ENCODE measurements around the gene DAD1.
"Not testable (repeated sequence)": the region's sequence is repeated elsewhere in the genome, so short reads cannot be mapped to it uniquely, and the experiment has no call there.

The DAD1 gene

DNA sequence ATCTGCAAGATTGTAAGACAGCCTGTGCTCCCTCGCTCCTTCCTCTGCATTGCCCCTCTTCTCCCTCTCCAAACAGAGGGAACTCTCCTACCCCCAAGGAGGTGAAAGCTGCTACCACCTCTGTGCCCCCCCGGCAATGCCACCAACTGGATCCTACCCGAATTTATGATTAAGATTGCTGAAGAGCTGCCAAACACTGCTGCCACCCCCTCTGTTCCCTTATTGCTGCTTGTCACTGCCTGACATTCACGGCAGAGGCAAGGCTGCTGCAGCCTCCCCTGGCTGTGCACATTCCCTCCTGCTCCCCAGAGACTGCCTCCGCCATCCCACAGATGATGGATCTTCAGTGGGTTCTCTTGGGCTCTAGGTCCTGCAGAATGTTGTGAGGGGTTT, 37.4 kb downstream of the DAD1 start:
- no peak for DNase-seq

DNA sequence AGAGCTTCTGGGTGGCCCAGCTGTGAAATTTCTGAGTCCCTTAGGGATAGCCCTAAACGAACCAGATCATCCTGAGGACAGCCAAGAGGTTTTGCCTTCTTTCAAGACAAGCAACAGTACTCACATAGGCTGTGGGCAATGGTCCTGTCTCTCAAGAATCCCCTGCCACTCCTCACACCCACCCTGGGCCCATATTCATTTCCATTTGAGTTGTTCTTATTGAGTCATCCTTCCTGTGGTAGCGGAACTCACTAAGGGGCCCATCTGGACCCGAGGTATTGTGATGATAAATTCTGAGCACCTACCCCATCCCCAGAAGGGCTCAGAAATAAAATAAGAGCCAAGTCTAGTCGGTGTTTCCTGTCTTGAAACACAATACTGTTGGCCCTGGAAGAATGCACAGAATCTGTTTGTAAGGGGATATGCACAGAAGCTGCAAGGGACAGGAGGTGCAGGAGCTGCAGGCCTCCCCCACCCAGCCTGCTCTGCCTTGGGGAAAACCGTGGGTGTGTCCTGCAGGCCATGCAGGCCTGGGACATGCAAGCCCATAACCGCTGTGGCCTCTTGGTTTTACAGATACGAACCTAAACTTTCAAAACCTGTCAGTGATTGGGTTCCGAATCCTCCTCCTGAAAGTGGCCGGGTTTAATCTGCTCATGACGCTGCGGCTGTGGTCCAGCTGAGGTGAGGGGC, 38.9 kb downstream of the DAD1 start:
- DNase-seq = peak; percentile 5

DNA sequence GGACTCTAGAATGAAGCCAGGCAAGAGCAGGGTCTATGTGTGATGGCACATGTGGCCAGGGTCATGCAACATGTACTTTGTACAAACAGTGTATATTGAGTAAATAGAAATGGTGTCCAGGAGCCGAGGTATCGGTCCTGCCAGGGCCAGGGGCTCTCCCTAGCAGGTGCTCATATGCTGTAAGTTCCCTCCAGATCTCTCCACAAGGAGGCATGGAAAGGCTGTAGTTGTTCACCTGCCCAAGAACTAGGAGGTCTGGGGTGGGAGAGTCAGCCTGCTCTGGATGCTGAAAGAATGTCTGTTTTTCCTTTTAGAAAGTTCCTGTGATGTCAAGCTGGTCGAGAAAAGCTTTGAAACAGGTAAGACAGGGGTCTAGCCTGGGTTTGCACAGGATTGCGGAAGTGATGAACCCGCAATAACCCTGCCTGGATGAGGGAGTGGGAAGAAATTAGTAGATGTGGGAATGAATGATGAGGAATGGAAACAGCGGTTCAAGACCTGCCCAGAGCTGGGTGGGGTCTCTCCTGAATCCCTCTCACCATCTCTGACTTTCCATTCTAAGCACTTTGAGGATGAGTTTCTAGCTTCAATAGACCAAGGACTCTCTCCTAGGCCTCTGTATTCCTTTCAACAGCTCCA, 39.6 kb downstream of the DAD1 start:
- DNase-seq = no peak

DNA sequence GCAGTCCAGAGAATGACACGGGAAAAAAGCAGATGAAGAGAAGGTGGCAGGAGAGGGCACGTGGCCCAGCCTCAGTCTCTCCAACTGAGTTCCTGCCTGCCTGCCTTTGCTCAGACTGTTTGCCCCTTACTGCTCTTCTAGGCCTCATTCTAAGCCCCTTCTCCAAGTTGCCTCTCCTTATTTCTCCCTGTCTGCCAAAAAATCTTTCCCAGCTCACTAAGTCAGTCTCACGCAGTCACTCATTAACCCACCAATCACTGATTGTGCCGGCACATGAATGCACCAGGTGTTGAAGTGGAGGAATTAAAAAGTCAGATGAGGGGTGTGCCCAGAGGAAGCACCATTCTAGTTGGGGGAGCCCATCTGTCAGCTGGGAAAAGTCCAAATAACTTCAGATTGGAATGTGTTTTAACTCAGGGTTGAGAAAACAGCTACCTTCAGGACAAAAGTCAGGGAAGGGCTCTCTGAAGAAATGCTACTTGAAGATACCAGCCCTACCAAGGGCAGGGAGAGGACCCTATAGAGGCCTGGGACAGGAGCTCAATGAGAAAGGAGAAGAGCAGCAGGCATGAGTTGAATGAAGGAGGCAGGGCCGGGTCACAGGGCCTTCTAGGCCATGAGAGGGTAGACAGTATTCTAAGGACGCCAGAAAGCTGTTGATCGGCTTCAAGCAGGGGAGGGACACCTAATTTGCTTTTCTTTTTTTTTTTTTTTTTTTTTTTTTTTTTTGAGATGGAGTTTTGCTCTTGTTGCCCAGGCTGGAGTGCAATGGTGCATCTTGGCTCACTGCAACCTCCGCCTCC, 40.9 kb downstream of the DAD1 start:
- no peak for DNase-seq

DNA sequence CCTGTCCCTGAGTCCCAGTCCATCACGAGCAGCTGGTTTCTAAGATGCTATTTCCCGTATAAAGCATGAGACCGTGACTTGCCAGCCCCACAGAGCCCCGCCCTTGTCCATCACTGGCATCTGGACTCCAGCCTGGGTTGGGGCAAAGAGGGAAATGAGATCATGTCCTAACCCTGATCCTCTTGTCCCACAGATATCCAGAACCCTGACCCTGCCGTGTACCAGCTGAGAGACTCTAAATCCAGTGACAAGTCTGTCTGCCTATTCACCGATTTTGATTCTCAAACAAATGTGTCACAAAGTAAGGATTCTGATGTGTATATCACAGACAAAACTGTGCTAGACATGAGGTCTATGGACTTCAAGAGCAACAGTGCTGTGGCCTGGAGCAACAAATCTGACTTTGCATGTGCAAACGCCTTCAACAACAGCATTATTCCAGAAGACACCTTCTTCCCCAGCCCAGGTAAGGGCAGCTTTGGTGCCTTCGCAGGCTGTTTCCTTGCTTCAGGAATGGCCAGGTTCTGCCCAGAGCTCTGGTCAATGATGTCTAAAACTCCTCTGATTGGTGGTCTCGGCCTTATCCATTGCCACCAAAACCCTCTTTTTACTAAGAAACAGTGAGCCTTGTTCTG, 41.6 kb downstream of the DAD1 start:
- no peak for DNase-seq

- DNase-seq = no peak
These were observed 42.3 kb downstream of the DAD1 start for GRCh38 chr14:22546722-22547071.

DNA sequence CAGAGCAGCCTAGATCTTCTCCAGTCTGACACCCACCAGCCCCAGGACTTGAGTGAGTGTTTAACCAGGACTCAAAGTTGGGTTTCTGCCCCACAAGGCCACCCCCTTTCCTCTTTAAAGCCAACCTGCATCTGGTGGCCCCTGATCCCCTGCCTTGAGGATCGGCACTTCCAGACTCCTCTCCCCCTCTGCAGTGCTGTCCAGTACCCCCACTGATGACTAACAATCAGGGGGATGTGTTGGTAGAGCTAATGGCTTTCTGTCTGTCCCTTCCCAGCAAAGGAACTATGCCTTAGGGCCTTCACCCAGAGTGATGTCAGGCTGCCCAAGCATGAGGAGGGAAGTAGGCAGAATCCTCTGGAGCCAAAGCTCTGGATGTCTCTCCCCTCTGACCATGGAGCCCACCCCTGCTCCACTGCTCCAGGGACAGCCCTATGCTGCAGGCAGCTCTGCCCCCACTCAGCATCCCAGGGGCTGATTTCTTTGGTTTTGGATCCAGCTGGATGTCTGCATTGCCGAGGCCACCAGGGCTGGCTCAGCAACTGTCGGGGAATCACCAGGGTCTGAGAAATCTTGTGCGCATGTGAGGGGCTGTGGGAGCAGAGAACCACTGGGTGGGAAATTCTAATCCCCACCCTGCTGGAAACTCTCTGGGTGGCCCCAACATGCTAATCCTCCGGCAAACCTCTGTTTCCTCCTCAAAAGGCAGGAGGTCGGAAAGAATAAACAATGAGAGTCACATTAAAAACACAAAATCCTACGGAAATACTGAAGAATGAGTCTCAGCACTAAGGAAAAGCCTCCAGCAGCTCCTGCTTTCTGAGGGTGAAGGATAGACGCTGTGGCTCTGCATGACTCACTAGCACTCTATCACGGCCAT, 42.9 kb downstream of the DAD1 start:
- DNase-seq = no peak

- DNase-seq = no peak
These were observed 44.1 kb downstream of the DAD1 start for GRCh38 chr14:22544881-22545420.

- no peak for DNase-seq
These were observed 44.6 kb downstream of the DAD1 start for GRCh38 chr14:22544406-22544805.

GRCh38 chr14:22543570-22544357, 45.3 kb downstream of the DAD1 start:
- not testable (repeated sequence) for DNase-seq

- no peak for DNase-seq
These were observed 46.7 kb downstream of the DAD1 start for GRCh38 chr14:22542360-22542759.

- no peak for DNase-seq
These were observed 47.3 kb downstream of the DAD1 start for GRCh38 chr14:22541721-22542120.

GRCh38 chr14:22540811-22541360, 48.1 kb downstream of the DAD1 start:
- no peak for DNase-seq

DNA sequence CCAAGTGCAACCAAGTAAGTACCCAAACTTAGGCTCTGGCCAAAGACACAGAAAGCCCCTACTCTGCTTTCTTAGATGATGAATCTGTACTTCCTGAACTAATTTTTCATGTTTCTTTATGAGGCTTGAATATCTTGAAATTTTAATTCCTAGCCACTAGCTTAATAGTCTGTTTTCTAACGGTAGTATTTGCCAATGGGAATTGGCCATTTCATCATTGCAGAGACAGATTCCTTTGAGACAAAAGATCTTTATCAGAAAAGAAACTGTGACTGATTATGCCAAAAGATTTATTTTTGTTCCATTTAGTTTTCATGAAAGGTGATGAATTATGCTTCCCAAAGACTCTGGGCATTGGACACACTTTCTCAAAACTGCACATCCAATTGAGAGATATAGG, 48.7 kb downstream of the DAD1 start:
- no peak for DNase-seq

DNA sequence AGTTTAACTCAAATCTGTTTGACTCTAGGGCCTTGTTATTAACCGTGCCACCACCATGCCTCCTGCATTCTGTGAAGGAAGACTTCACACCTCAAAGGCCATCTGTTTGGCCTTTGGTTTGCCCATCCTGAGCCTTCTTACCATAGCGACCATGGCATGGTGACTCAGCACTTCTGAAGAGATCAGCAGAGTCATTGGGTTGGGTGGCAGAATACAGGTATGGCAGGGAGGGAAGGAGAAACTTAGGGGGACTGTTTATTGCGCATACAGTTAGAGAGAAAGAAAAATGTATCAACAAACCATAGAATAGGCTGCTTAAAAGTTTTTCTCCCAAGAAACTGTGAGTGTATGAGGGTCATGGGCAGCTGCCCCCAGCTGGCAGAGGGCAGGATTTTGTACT, 49.2 kb downstream of the DAD1 start:
- no peak for DNase-seq

GRCh38 chr14:22538671-22539228, 50.3 kb downstream of the DAD1 start:
- DNase-seq = no peak

DNA sequence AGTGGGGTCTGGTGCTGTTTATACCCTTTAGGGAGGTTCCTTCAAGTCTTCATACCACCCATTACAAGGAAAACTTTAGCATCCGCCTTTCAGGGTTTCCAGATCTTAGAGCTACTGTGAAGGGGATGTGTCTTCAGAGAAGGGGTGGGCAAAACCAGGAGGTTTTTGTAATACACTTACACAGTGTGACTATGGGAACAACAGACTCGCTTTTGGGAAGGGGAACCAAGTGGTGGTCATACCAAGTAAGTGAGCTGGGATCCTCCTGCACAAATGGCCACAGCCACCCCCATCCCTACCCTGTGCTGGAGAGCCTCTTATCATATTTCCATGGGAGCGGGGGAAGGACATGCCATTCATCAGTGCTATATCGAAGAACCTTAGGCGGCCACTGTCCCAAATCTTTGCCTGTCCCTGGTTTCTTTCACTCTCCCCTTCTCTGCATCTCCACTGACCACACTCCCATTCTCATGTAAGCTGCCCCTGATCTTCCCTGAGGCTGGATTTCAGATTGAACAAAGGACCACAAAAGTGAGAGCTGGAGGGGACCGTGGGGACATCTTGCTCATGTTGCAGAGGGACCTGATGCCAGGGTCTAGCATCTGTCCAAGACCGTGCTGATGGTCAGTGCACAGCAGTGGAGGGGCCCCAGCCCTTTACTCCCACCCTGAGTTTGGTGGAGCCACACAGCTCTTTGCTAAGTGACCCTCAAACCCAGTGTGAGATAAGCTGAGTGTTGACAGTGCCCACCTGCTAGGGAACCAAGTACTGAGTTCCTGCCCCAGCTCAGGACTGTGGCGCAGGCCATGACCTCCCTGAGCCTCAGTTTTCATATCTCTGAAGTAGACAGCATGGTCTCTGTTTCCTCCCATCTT, 51.4 kb downstream of the DAD1 start:
- DNase-seq = no peak

GRCh38 chr14:22536853-22537338, 52.1 kb downstream of the DAD1 start:
- DNase-seq = no peak

- DNase-seq = no peak
These were observed 53.1 kb downstream of the DAD1 start for GRCh38 chr14:22535916-22536315.

GRCh38 chr14:22535126-22535525, 53.9 kb downstream of the DAD1 start:
- DNase-seq = no peak
